ENCODE data around the gene MTA2. TPM values are rescaled to one million over a fixed set of nuclear protein-coding genes. Genes with fewer than 3 reads are reported as not detected.
"Not testable (repeated sequence)": the region's sequence is repeated elsewhere in the genome, so short reads cannot be mapped to it uniquely, and the experiment has no call there.

Gene MTA2
- 105 and 108 TPM in 2 replicates for polyA plus RNA-seq (2014; cell fraction: cytosol; rRNA removed)
- 223 and 244 TPM in 2 replicates for polyA plus RNA-seq (2014; cell fraction: nucleus; rRNA removed)

DNA sequence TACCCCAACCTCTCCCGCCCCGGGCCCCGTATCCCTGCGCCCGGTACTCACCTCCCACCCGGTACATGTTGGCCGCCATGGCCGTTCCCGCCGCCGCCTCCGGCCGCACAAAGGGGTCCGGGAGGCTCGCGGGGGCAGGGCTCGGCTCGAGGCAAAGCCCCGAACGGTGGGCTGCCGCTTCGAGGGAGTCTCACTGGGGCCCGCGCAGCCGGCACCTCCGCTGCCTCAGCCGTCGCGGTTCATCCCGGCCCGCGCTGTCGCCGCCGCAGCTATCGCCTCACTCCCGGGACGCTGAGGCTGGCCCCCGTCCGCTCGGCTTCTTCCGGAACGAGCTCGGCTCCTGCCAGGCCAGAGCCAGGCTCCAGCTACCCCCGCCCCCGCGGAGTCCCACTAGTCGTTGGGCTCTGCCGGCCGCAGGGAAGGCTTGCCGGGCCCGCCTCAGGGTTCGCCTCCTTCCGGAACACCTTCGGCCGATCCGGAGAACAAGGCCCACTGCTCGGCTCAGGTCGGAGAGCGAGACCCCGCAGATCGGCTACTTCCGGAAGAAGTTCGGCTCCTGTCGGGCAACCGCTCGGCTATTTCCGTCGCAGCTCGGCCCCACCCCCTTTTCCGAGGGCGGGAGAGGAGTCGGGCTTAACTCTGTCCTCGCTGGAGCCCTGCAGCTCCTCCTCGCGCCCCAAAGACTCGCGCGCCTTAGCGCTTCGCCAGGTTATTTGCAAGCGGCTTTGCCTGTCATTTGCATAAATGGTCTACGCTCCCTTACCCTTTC, at the start of gene MTA2:
Gene MTA2, minus strand, starts transcription at position 494 of the 769 bp plus-strand sequence. Its CDS starts 415 bp downstream, at position 79.
- DNase-seq (ENCODE audit: low spot score): peak; percentile 98

DNA sequence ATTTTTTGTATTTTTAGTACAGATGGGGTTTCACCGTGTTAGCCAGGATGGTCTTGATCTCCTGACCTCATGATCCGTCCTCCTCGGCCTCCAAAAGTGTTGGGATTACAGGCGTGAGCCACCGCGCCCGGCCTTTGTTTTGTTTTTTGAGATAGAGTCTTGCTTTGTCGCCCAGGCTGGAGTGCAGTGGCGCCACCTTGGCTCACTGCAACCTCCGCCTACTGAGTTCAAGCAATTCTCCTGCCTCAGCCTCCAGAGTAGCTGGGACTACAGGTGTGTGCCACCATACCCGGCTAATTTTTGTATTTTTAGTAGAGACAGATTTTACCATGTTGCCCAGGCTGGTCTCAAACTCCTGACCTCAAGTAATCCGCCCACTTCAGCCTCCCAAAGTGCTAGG, 48.6 kb upstream of the MTA2 start:
- not testable (repeated sequence) for DNase-seq (ENCODE audit: low spot score)

DNA sequence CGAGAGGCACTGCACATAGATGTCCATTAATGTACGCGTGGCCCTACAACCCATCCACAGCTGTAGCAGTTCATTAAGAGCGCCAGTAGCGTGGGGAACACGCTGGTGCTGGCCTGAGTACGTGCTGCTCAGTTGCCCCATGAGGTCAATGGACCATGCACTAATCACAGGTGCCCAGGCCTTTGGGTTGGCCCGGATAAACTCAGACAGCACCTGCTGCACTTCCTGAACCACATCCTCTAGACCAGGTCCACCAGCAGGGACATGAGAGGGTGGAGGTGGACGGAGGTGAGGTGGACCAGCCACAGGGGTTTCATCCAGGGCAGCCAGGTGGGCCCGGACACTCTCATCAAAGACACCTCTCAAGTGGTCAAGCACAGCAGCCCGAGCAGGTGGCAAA, 47.8 kb upstream of the MTA2 start:
- no peak for DNase-seq (ENCODE audit: low spot score)

DNA sequence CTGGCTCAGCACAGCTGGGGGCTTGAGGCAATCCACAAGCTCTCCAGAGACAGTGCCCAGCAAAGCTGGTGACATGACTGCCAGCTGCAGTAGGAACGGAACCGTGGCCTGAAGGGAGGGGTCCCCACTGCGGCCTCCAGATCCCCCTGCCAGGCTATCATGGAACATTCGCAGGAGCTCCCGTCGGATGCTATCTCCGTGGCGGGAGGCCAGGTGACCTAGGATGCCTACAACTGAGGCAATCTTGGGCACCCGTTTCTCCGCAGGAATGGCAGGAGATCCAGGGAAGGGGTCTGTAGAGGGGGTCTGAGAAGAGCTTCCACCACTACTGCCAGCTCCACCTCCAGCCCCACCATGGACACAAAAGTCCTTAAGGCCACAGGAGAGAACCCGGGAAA, 47.3 kb upstream of the MTA2 start:
- DNase-seq (ENCODE audit: low spot score): no peak

DNA sequence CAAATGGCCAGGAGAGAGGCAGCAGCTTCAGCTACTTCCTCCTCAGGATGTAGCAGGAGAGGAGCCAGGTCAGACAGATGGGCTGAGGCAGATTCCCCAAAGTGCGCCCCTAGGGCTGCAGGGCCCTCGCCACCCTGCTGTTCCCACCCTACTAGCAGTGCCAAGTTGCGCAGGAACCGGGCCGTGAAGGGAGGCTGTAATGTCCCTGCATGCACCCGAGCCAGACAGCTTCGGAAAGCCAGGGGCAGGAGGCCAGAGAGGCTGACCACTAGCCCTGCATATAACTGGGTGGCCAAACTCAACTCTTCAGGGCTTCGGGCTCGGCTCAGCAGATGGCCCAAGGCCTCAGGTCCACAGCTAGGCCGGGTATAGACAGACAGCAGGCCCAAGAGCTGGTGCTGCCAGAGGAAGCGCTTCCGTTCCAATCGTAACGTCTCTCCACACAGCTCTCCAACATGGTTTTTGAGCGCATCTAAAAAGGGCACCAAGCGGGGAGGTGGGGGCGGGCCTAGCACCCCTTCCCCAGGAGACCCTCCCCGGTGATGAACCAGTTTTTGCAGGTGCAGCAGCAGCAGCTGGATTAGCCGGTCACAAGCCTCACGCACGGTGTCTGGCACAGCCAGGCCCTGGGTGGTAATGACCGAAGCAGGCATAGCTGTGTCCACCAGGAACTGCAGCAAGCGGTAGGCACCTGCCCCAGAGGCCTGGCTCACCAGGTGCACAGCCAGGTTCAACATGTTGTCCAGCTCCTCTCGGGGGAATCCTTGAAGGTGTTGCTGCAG, 46.7 kb upstream of the MTA2 start:
- DNase-seq (ENCODE audit: low spot score): no peak

DNA sequence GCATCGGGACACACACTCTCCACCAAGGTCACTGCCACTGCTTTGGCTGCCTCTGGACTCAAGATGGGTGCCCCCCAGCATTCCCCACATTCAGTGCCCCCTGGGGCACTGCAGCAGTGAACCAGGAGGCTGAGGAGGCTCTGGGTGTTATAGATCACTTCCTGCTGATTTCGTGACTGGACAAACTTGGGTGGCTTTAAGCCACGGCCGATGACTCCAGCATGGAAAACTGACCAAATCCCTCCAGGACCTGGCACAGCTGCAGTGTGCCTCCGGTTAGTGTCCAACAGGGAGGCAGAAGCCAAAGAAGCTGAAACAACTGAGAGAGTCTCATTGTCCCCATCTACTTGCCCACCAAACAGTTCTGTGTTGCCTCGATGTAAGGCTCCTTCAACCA, 45.9 kb upstream of the MTA2 start:
- DNase-seq (ENCODE audit: low spot score): no peak

DNA sequence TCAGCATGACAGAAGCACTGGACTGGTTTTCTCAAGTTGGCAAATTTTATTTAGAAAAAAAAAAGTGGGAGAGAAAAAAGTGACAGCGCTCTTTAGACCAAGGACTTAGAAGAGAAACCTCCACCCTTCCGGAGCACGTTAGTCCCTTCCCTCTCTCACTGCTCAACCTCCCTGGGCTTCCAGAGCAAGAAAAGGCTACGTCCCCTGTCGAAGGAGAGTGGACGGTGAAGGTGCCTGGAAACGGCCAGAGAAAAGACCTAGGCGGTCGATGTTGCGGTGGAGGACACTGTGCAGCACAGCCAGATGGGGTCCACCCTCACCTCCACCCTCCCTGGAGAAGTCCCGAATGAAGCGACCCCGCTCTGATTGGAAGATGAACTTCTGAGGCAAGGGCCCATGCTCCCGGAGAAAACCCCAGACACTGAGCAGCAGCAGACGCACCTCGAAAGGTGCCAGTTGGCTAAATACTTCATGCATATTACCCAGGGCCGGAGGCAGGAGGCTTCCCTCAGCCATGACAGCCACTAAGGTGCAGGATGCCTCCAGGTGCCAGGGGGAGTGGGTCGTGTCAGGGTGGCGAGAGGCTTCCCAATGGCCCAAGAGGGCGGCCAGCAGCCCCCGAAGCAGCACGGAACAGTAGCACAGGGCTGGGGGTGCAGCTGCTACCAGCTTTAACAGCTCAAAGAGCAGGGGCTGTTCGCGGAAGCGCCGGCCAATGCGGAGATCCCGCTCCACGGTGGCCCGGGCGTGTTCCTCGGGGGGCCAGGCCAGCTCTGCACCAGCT, 45.4 kb upstream of the MTA2 start:
- DNase-seq (ENCODE audit: low spot score): no peak

DNA sequence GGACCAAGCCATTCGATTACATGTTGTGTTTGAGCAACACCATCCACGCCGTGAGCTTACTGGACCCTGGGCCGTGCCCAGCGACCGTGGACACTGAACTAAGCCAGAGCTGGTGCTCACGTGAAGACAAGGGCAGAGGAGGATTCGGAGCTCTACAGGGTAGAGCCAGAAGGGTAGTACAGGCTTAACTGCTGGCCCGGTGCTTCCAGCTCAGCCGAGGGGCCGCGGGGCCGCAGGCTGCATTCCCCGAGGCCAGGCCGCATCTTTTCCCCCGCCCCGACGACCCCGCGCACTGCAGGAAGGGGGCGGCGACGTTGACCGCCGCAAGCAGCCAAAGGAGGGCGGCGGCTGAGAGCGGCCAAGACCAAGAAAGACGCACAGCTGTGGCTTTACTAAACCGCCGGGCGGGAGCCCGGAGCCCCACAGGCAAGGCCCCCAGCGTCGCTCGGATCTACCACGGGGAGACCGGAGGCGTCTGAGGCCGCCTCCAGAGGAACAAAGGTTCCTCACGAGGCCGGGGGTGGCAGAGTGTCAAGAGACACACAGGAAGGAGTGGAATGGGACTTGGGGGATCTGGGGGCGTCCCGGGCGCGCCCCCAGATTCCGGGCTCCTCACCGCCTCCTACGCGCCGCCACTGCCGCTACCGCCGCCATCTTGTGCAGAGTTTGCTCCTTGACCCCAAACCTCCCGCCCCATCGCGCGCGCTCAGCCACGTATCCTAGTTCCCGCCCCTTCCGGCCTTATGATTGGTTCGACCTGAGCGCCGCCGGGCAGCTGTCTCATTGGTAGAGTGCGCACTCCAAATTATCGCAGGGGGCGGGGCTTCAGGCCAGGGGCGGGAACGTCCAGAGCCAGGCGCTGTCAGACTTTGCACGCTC, 44.5 kb upstream of the MTA2 start, which contains the start of gene GANAB:
Gene GANAB, minus strand, starts transcription at position 668 of the 879 bp plus-strand sequence. Its CDS starts 14 bp downstream, at position 654.
- peak; percentile 98 for DNase-seq (ENCODE audit: low spot score)

DNA sequence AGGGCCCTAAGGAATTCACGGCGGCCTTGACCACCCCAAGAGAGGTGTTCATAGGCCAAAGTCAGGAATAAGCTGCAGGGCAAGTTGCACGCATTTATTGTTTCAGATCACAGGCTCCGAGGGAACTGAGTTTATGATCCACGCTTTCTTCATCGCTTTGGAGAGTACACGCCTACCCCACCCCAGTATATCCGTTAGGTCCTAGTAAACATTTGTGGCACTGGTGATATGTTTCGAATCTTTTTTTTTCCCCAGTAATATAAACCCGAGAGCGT, 43.9 kb upstream of the MTA2 start:
- DNase-seq (ENCODE audit: low spot score): no peak

DNA sequence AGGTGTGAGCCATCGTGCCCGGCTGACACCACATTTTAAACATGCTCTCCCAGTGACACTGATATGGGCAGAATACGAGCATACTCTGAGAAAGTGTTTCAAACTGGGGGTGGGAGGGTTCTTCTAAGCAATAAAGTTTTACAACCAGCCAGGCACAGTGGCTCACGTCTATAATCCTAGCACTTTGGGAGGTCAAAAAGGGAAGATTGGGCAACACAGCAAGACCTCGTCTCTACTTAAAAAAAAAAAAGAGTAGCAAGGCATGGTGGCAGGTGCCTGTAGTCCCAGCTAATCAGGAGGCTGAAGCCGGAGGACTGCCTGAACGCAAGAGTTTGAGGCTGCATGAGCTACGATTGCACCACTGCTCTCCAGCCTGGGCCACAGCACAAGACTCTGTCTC, 42.6 kb upstream of the MTA2 start:
- no peak for DNase-seq (ENCODE audit: low spot score)

DNA sequence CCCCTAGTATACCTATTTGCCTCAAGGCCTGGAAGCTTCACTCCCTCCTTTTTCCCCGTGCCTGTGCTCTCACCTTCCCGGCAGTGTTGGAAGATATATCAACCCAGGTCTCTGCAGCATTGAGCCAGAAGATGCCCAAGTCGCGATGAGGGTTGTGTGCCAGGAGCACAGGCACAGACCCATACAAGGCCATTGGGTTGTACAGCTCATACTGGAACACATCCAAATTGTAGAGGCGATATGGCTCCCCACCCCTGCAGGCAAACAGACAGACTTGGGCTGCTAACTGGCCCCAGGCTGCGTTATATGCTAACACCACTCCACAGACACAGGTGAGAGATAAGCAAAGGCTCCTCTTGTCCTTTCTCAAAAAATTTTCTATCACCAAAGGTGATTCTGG, 30.8 kb upstream of the MTA2 start:
- DNase-seq (ENCODE audit: low spot score): no peak

DNA sequence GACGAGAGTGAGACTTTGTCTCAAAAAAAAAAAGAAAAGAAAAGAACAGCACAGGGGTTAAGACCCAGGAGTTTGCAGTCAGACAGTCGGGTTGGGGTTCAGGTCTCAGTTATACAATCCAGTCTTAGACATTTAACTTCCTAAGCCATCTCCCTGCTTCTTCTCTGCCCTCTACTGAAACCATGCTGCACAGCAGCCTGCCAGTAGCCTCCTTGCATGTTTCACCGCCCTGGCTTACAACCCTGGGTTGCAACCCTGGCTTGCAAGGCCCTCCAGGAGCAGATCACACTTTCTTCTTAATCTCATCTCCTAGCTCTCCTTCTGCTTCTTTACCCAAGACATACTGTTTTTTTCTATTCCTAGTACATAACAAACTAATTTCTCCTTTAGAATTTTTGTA, 26.0 kb upstream of the MTA2 start:
- DNase-seq (ENCODE audit: low spot score): no peak

DNA sequence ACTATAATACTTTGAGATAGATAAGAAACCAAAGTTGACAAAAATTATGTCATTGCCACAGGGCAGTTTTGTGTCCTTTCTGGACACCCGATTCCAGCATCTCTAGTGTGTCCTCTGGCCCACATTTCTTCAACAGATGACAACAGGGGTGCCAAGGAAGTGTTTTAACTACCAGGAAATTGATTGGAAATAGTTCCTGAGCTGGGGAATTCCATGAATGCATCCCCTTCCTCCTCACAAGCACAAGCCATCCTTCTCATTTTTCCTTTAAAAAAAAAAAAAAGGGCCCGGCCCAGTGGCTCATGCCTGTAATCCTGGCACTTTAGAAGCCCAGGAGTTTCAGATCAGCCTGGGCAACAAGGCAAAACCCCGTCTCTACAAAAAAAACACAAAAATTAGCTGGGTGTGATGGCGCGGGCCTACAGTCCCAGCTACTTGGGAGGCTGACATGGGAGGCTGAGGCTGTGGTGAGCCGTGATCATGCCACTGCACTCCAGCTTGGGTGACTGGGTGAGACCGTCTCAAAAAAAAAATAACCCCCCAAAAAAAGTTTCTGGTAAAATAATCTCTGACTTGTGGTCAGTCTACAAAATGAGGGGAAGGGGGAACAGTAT, 20.9 kb upstream of the MTA2 start:
- DNase-seq (ENCODE audit: low spot score): no peak

DNA sequence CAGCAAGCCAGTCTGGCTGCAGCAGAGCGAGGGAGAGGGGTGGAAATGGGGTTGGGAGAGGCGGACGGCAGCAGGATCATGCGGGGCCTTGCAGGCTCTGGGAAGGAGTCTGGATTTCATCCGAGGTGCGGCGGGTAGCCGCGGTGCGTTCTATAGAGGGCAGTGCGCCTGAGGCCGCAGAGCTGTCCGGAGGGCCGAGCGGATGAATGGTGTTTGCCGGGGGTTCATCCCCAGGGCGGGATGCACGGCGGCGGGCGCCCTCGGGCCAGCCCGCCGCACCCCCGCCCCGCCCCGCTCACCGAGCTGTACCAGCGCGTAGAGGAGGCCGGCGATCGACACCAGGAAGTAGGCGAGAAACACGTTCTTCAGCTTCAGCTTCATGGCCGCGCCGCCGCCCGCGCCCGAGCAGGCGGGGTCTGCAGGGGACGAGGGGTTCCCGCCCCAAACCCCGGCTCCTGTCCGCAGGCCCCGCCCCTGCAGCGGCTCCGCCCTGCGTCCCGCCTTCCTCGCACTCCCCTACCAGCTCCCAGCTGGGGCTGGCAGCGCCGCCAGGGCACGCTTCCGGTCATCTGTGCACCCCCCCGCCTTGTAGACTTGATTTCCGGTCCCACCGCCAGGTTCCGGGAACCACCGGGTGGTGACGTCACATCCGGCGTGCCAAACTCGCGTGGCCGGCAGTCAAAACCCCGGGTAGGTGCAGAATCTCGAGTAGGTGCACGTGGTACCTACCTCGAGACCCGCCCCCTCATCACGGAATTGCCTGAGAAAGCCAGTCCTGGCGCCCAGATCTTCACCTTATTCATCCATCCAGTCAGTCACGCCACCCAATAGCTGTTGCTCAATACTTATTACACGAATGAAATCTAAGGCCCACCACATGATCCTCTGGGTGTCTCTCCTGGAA, 20.2 kb upstream of the MTA2 start, which contains the start of gene B3GAT3:
Gene B3GAT3, minus strand, starts transcription at position 420 of the 904 bp plus-strand sequence. Its CDS starts 39 bp downstream, at position 381.
- peak; percentile 99 for DNase-seq (ENCODE audit: low spot score)

DNA sequence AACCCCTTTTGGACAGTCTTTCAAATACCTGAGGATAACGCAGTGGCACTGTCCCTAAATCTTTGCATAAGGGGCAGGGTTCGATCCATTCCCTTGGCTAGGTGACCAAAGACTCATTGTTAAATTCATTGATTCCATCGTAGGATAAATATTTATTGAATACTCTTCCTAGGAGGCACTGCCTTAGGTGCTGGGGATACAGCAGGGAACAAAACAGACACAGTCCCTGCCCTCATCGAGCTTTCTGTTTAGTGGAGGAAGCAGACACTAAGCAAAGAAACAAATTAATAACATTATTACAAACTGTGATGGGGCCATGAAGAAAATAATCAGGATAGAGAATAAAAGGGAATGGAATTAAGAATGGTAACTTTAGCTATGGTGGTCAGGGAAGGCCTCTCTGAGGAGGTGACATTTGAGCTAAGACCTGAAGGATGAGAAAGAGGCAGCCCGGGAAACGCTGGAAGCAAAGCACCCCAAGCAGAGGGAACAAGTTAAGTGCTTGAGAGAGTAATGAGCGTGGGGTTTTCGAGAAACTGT, 19.4 kb upstream of the MTA2 start:
- DNase-seq (ENCODE audit: low spot score): no peak

DNA sequence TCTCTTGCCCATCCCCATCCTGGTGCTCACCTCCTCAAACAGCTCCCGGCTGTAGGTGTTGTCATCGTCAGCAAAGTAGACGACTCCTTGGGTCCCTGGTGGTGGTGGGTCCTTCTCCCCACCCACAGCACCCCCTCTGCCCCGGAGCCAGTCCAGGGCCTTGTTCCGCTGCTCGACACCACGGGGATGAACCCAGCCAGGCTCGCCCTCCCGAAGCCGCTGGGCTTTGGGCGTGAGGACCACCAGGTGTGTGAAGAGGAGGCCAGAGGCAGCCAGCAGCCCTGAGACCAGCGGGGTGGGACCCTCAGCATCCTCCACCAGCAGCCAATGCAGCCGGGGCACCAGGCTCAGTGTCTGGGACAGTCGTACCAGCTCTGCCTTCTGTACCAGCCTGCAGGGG, 15.3 kb upstream of the MTA2 start:
- not testable (repeated sequence) for DNase-seq (ENCODE audit: low spot score)

DNA sequence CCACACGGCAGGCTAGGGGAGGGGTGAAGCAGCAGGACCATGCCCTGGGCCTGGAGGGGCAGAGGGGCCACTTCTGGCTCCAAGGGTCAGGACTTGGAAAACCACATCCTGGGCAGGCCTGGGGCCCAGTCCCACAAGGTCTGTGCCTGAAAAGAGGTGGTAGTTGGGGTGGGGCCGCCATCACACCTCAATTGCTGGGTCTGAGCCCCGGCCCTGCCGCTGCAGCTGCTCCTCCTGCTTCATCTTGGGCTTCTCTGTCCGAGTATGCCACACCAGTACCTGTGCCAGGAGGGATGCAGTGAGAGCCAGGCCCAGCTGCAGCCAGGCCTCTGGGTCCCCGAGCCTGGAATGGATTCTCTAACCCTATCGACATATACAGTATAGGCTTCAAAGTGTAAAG, 13.9 kb upstream of the MTA2 start:
- no peak for DNase-seq (ENCODE audit: low spot score)

DNA sequence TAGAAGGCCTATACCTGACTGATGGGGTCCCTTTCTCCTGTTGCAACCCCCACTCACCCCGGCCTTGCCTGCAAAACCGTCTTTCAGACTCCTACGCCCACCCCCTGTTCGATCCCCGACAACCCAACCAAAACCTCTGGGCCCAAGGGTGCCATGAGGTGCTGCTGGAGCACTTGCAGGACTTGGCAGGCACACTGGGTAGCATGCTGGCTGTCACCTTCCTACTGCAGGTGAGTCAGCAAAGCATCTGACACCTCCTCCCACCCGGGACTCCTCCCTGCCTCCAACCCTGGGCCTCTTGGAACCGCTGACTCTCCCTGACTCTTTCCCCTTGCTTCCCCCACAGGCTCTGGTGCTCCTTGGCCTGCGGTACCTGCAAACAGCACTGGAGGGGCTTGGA, 12.6 kb upstream of the MTA2 start:
- DNase-seq (ENCODE audit: low spot score): no peak

DNA sequence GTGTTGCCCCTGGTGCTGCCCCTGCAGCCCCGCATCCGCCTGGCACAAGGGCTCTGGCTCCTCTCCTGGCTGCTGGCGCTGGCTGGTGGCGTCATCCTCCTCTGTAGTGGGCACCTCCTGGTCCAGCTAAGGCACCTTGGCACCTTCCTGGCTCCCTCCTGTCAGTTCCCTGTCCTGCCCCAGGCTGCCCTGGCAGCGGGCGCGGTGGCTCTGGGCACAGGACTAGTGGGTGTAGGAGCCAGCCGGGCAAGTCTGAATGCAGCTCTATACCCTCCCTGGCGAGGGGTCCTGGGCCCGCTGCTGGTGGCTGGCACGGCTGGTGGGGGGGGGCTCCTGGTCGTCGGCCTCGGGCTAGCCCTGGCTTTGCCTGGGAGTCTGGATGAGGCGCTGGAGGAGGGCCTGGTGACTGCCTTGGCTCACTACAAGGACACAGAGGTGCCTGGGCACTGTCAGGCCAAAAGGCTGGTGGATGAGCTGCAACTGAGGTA, 11.7 kb upstream of the MTA2 start:
- DNase-seq (ENCODE audit: low spot score): no peak

Data from SK-N-DZ (cell line).